IMR-90 (cell line): Measurements from ENCODE around the gene SLC36A1. TPM values are rescaled to one million over a fixed set of nuclear protein-coding genes. Genes with fewer than 3 reads are reported as not detected.

Experiments
- ATAC-seq: fragments of 200-7000 bp; cut with Tn5 transposase; 2 replicates; pipeline ENCODE4 v1.9.1; 2020; ENCODE audit warnings: low read depth, mild to moderate bottlenecking, moderate library complexity
- BruUV-seq: library from RNA; stranded (reverse); fragments of 400-500 nt; replicated peaks from 2 replicates; lab custom pipeline; 2021; lab: Mats Ljungman, UMichigan
- CTCF ChIA-PET: fragments of 300-600 bp; formaldehyde crosslinking; extraction: SDS; loops from one replicate; lab custom pipeline; 2021; ENCODE audit warnings: antibody characterized with exemption; lab: Yijun Ruan, JAX
- POLR2A ChIA-PET: fragments of 300-600 bp; sonication (Branson Sonifier 250); formaldehyde crosslinking; loops from one replicate; lab custom pipeline; 2022; ENCODE audit warnings: antibody characterized with exemption; ENCODE audit not compliant: unreplicated experiment; lab: Charles Lee
- DNase-seq: peaks from one replicate; pipeline ENCODE4 v3.0.0; 2013
- H2AFZ ChIP-seq: replicated peaks from 2 replicates; pipeline ENCODE3; 2013; ENCODE audit warnings: low read length, mild to moderate bottlenecking; ENCODE audit not compliant: poor library complexity
- H2AK5ac ChIP-seq: 2 replicates; pipeline ENCODE4 v1.6.1; 2013; ENCODE audit warnings: low read depth, low read length, inconsistent platforms
- H2AK9ac ChIP-seq: replicated peaks from 2 replicates; pipeline ENCODE3; 2013; ENCODE audit warnings: mild to moderate bottlenecking, low read depth, low read length, moderate library complexity; ENCODE audit not compliant: poor library complexity
- H2BK120ac ChIP-seq: 2 replicates; pipeline ENCODE4 v1.6.1; 2013; ENCODE audit warnings: low read depth, low read length, inconsistent platforms
- H2BK15ac ChIP-seq: 3 replicates; pipeline ENCODE4 v1.6.1; 2013; ENCODE audit warnings: low read depth, low read length, inconsistent platforms
- H2BK20ac ChIP-seq: 2 replicates; pipeline ENCODE4 v1.6.1; 2013; ENCODE audit warnings: low read depth, mild to moderate bottlenecking, inconsistent platforms, low read length, moderate library complexity
- H2BK5ac ChIP-seq: 2 replicates; pipeline ENCODE4 v1.6.1; 2013; ENCODE audit warnings: mild to moderate bottlenecking, low read depth, low read length, inconsistent platforms; ENCODE audit not compliant: poor library complexity, severe bottlenecking
- H3K14ac ChIP-seq: replicated peaks from 2 replicates; pipeline ENCODE4 v1.6.1; 2013; ENCODE audit warnings: low read depth, low read length, inconsistent platforms
- H3K18ac ChIP-seq: 2 replicates; pipeline ENCODE4 v1.6.1; 2013; ENCODE audit warnings: low read depth, low read length, control low read depth
- H3K23ac ChIP-seq: 2 replicates; pipeline ENCODE4 v1.6.1; 2013; ENCODE audit warnings: low read depth, low read length, inconsistent platforms
- H3K27ac ChIP-seq: 2 replicates; pipeline ENCODE4 v1.5.1; 2013; ENCODE audit warnings: mild to moderate bottlenecking, control low read depth, low read length; ENCODE audit not compliant: insufficient read depth
- H3K27me3 ChIP-seq: 2 replicates; pipeline ENCODE4 v1.6.1; 2013; ENCODE audit warnings: low read length; ENCODE audit not compliant: control insufficient read depth, insufficient read depth
- H3K36me3 ChIP-seq: 2 replicates; pipeline ENCODE4 v1.6.1; 2013; ENCODE audit warnings: low read length, mixed read lengths; ENCODE audit not compliant: control insufficient read depth, insufficient read depth
- H3K4ac ChIP-seq: 2 replicates; pipeline ENCODE4 v1.6.1; 2013; ENCODE audit warnings: low read depth, low read length, inconsistent platforms
- H3K4me1 ChIP-seq: 2 replicates; pipeline ENCODE4 v1.6.1; 2013; ENCODE audit warnings: low read length, mixed read lengths; ENCODE audit not compliant: control insufficient read depth, insufficient read depth
- H3K4me2 ChIP-seq: 2 replicates; pipeline ENCODE4 v1.6.1; 2013; ENCODE audit warnings: low read depth, mild to moderate bottlenecking, control low read depth, low read length, moderate library complexity
- H3K4me3 ChIP-seq: 2 replicates; pipeline ENCODE4 v1.5.1; 2013; ENCODE audit warnings: low read depth, mild to moderate bottlenecking, control low read depth, low read length, moderate library complexity; ENCODE audit not compliant: insufficient read depth
- H3K56ac ChIP-seq: 2 replicates; pipeline ENCODE4 v1.6.1; 2013; ENCODE audit warnings: low read length, inconsistent platforms; ENCODE audit not compliant: insufficient read depth; ENCODE audit errors: extremely low read depth
- H3K79me1 ChIP-seq, 2 experiments: 2 replicates each; pipeline ENCODE4 v1.6.1; 2013; ENCODE audit warnings: low read length in 2 of 2, inconsistent platforms in 1 of 2, low read depth in 1 of 2
- H3K9ac ChIP-seq: 2 replicates; pipeline ENCODE4 v1.6.1; 2013; ENCODE audit warnings: low read depth, low read length, control low read depth
- H3K9me1 ChIP-seq: 2 replicates; pipeline ENCODE4 v1.6.1; 2013; ENCODE audit warnings: low read length, inconsistent platforms; ENCODE audit not compliant: insufficient read depth
- H3K9me3 ChIP-seq: 2 replicates; pipeline ENCODE4 v1.6.1; 2013; ENCODE audit warnings: low read length; ENCODE audit not compliant: control insufficient read depth, insufficient read depth
- H4K20me1 ChIP-seq: 2 replicates; pipeline ENCODE4 v1.6.1; 2013; ENCODE audit warnings: low read length, inconsistent platforms; ENCODE audit not compliant: insufficient read depth
- H4K5ac ChIP-seq: 2 replicates; pipeline ENCODE4 v1.6.1; 2013; ENCODE audit warnings: mild to moderate bottlenecking, low read depth, low read length, control low read depth
- H4K8ac ChIP-seq, 2 experiments: 2 replicates each; pipeline ENCODE4 v1.6.1; 2013; ENCODE audit warnings: low read depth in 2 of 2, low read length in 2 of 2, control low read depth in 1 of 2, inconsistent platforms in 1 of 2
- H4K91ac ChIP-seq: 2 replicates; pipeline ENCODE4 v1.6.1; 2013; ENCODE audit warnings: low read depth, low read length, inconsistent platforms; ENCODE audit not compliant: insufficient read depth
- BHLHE40 ChIP-seq: fragments of 150-350 bp; IDR thresholded peaks from 2 replicates; pipeline ENCODE4 v1.6.1; 2016; ENCODE audit warnings: mild to moderate bottlenecking, low read depth, low read length
- CEBPB ChIP-seq: IDR thresholded peaks from 2 replicates; pipeline ENCODE4 v1.6.1; 2012; ENCODE audit warnings: low read depth, low read length, improper control_type of control experiment
- ELK1 ChIP-seq: fragments of 150-350 bp; IDR thresholded peaks from 2 replicates; pipeline ENCODE4 v1.6.1; 2016; ENCODE audit warnings: low read depth, mild to moderate bottlenecking, low read length, moderate library complexity, borderline replicate concordance
- FOS ChIP-seq: fragments of 150-350 bp; IDR thresholded peaks from 2 replicates; pipeline ENCODE4 v1.6.1; 2016; ENCODE audit warnings: low read depth, low read length
- MAFK ChIP-seq: IDR thresholded peaks from 2 replicates; pipeline ENCODE4 v1.6.1; 2012; ENCODE audit warnings: low read depth, low read length, improper control_type of control experiment
- NFE2L2 ChIP-seq: fragments of 150-350 bp; IDR thresholded peaks from 2 replicates; pipeline ENCODE4 v1.6.1; 2016; ENCODE audit warnings: low read depth, mild to moderate bottlenecking, low read length
- RAD21 ChIP-seq: IDR thresholded peaks from 2 replicates; pipeline ENCODE4 v1.6.1; 2012; ENCODE audit warnings: low read length, improper control_type of control experiment
- RCOR1 ChIP-seq: IDR thresholded peaks from 2 replicates; pipeline ENCODE4 v1.6.1; 2012; ENCODE audit warnings: mild to moderate bottlenecking, low read length, improper control_type of control experiment; ENCODE audit not compliant: insufficient replicate concordance
- RFX5 ChIP-seq: IDR thresholded peaks from 2 replicates; pipeline ENCODE4 v1.8.0; 2012; ENCODE audit warnings: low read depth, mild to moderate bottlenecking, low read length, moderate library complexity
- USF2 ChIP-seq: fragments of 150-350 bp; IDR thresholded peaks from 2 replicates; pipeline ENCODE4 v1.6.1; 2017; ENCODE audit warnings: mild to moderate bottlenecking, antibody characterized with exemption, low read length, low read depth
- WGBS, 2 experiments: methylation state at CpG; one replicate each; pipeline versions ENCODE4 v1.1.5 to v1.1.7; 2013; ENCODE audit warnings: missing lambda C conversion rate in 2 of 2; ENCODE audit not compliant: insufficient read length in 1 of 2; ENCODE audit errors: extremely low coverage in 2 of 2; 5-methylcytosine and 5-hydroxymethylcytosine counted together
- dilution Hi-C: fragments of 300-500 bp; cut with HindIII; formaldehyde crosslinking; loops from one replicate; pipeline ENCODE4 v1.14.3; 2018; ENCODE audit warnings: low sequenced_read_pairs; ENCODE audit not compliant: unreplicated experiment
- in situ Hi-C: fragments of 300-500 bp; cut with MboI; formaldehyde crosslinking; loops from 3 replicates; pipeline ENCODE4 v1.14.3; 2019; ENCODE audit warnings: low sequenced_read_pairs, inconsistent platforms, mixed read lengths
- intact Hi-C: fragments of 100-400 bp; cut with micrococcal nuclease; formaldehyde crosslinking; loops from 2 replicates; pipeline ENCODE4 v1.10.0; 2022
- polyA plus RNA-seq, 3 experiments: library from polyadenylated mRNA; depleted of rRNA; stranded (reverse); fragments of >200 nt; gene quantifications; 2 replicates each; pipeline ENCODE4 v1.2.3, GENCODE V29; 2012; ENCODE audit warnings: low replicate concordance in 1 of 3
- total RNA-seq: library from RNA; depleted of rRNA; stranded (reverse); fragments of >200 nt; gene quantifications from 2 replicates; pipeline ENCODE4 v1.2.3, GENCODE V29; 2012

The SLC36A1 gene
- total and polyA plus RNA-seq, 2 of the 4 experiments (the other 2 are of a cell fraction), result 5.7 to 8.7 TPM

GRCh38 chr5:151528996-151529395 lies 81.6 kb downstream of the SLC36A1 start:
- no peaks in the 10 kb centered on the region for H4K20me1 ChIP-seq
- no TSS peak for BruUV-seq
- no peak overlapping the region for H3K56ac ChIP-seq
- H4K5ac ChIP-seq, result no peak overlapping the region
- no peaks in the 10 kb centered on the region for H3K36me3 ChIP-seq
- no peak overlapping the region for H3K14ac ChIP-seq
- no peak overlapping the region for H2BK5ac ChIP-seq
- intact Hi-C loops (no loop called here), dilution Hi-C loops (no loop called here), in situ Hi-C loops (no loop called here)
- H3K27me3 ChIP-seq, result peaks cover 5% of the 10 kb centered on the region; the same call in 1 of the 2 replicates
- no peak overlapping the region for H2BK20ac ChIP-seq
- H3K4me2 ChIP-seq, result no peak overlapping the region
- H3K18ac ChIP-seq, result no peak overlapping the region
- H2AFZ ChIP-seq, result no peak overlapping the region
- H3K23ac ChIP-seq, result no peak overlapping the region
- CTCF ChIA-PET, result no interaction called here
- H2AK5ac ChIP-seq, result no peak overlapping the region
- 83% methylated on average over 2 of the region's 7 CpGs; no CpG with 5 or more reads in 1 of the 2 experiments for WGBS, 2 experiments
- H3K27ac ChIP-seq, result no peak overlapping the region
- no peaks in the 10 kb centered on the region for H3K9me3 ChIP-seq
- no peak overlapping the region for H3K9ac ChIP-seq
- POLR2A ChIA-PET, result no interaction called here
- DNase-seq (no peak), ATAC-seq (no peak)
- H2BK120ac ChIP-seq, result no peak overlapping the region
- no peaks in the 10 kb centered on the region for H3K9me1 ChIP-seq
- H3K79me1 ChIP-seq, result no peaks in the 10 kb centered on the region
- H4K8ac ChIP-seq, result no peak overlapping the region
- H2BK15ac ChIP-seq, result no peak overlapping the region
- H3K4me3 ChIP-seq, result no peak overlapping the region
- H2AK9ac ChIP-seq, result no peak overlapping the region
- no peak overlapping the region for H4K91ac ChIP-seq
- TF ChIP-seq ELK1, result no peak
- no peak for TF ChIP-seq MAFK
- no peak for TF ChIP-seq BHLHE40
- no peak for TF ChIP-seq USF2
- no peak for TF ChIP-seq RAD21
- no peak for TF ChIP-seq RFX5
- no peak for TF ChIP-seq CEBPB
- TF ChIP-seq NFE2L2, result no peak
- no peak for TF ChIP-seq RCOR1
- TF ChIP-seq FOS, result no peak
- H3K4ac ChIP-seq, result no peak overlapping the region
- H3K4me1 ChIP-seq, result no peaks in the 10 kb centered on the region
